GM18502 (cell line): ENCODE measurements around the gene GLI3.

Experiments
- ATAC-seq: cut with Tn5 transposase; IDR thresholded peaks from one replicate; pipeline ENCODE4 v1.9.1; 2021; ENCODE audit warnings: mild to moderate bottlenecking; ENCODE audit not compliant: unreplicated experiment, poor library complexity

The GLI3 gene

DNA sequence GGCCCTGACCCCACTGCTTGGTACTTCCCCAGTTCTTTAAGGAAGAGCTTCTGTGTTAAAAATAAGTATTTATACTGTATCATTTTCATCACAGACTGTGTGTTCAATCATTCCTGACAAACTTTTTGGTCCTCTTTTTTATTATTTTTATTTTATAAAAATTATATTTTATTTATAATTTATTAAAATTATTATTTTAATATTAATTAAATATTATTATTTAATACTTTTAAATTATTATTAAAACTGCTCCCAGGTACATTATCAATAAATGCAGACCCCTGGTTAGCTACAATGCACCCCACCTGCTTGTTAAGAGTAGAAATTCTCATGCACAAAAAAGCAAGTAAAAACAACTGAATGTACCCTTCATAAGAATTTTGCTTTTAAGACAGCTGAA lies 172.0 kb downstream of the GLI3 start:
- ATAC-seq: no peak

DNA sequence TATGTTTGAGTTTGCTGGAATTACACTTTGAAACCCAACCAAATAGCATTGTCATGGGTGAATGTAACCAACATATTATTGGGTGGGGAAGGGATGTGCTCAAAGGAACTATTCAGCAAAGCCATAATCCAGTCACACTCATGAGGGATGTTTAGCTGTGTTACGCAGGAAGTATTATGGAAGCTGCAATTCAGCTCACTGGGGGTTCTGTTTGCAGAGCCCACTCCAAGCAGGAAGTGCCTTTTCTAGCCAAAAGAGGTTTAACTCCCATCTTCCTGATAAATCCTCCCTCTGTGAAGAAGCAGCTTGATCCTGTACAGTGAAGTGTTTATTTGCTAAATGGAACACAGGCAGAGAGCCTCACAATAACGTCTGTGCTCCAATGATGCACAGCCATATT lies 172.5 kb downstream of the GLI3 start:
- ATAC-seq: no peak

DNA sequence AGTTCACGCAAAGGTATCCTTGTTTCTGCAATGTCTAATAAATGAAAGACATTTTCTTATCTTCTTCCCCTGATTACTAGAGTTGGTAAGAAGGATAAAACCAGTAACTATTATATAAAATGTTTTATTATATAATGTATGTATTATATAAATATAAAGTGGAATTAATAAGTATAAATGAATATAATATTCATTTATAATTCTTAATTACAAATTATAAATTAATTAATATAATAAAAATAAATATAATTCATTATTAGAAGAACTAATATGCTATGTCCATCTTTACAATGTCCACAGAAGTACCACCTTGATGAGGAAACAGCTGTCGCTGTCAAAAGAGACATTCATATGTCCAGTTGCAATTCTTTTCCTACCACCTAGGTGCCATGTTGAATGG lies 177.7 kb downstream of the GLI3 start:
- ATAC-seq: no peak

DNA sequence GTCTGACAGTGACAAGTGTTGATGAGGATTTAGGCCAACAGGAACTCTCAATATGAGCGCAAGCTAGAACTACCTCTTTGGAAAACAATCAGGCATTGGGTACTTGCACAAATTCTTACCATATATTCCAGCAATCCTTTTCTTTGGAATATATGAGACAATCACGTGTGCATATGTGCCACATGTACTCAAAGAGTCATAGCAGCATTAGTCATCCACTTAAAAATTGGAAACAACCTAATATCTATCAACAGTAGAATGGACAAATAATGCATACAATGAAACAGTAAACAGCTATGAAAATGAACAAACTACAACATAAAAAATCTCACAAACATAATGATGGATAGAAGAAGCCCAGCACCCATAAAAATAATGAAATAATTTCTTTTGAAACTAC lies 179.7 kb downstream of the GLI3 start:
- ATAC-seq: no peak

DNA sequence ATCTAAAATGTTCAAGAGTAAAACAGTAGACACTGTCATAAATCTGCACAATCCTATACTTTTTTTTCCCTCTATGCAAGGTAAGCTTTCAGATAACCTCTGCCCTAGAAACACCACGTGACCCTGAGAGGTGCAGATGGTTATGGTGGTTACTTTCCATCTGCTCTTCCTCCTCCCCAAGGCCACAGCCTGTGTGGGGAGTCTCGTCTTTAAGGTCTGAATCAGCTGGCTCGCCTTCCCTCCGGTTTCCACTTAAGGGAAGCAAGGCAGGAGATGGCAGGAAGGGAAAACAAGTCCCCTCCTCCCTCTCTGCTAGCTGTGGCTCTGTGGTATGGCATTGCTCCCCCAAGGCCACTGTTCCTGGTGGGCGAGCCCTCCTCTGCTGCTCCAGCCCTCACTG lies 181.8 kb downstream of the GLI3 start:
- ATAC-seq: no peak

DNA sequence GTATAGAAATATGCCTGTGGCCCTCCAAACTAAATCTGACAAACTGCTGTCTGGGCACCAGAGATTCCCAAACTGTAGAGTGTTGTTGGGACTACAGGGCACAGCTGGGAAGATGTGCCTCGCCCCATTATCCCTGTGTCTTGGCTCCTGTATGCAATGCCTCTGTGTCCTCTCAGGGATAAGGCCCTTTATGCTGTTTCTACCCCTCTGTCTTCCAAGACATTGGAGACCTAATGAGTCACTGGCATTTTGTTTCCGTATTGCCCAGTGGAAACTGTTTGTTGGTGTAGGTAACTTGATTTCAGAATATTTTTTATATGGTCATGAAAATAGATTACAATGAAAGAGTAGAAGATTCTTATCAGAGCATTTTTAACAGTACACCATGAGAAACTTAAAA lies 183.2 kb downstream of the GLI3 start:
- no peak for ATAC-seq

DNA sequence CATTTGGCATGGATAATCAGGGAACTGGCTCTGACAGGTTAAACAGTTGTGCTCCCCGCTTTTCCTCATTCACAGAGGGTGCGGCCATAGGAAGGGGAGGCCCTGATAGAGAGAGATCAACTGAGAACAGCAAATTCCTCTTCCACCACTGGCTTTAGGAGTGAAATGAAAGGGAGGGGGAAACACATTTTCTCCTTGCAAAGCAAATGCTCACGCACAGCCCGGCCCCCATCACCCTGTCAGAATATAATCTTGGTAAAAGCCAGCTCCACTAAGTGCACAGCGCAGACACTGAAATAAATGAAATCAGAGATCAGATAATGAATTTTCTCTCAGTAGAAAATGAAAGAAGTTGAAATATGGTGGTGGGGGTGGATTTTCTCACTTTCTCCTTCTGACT lies 187.2 kb downstream of the GLI3 start:
- no peak for ATAC-seq

DNA sequence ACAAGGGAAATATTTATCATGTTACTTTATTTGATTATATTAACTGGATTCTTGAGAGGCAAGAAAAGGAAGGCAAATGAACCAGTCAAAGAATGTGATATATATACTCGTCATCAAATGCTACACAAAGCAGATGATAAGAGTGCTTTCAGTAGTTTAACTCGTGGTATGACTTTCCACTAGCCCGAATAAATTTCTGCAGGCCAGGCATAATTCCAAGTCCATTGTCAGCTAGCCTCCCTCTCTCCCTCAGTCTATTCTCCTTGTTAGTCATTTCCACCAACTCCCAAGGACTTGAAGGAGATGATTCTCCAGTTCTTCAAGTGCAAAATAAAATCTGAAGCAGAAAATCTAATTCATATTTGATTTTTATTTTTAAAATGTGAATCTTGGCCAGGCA lies 190.5 kb downstream of the GLI3 start:
- no peak for ATAC-seq

DNA sequence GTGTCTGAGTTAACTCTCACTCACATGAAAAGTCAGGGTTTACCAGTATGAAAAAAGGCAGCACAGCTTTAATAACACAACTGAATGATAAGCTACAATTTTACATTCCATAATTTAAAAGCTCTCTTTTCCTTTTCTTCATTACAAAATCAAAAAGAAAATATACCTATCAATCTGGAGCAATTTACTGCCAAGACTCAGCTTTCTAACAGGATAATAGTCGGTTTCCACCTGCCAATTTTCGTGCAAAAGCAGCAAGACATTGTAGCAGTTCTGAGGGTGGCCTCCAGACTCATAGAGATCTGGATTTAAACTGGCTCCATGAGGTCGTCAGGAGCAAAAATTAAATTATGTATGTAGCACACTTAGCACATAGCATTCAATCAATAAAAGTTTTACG lies 191.0 kb downstream of the GLI3 start:
- ATAC-seq: no peak

DNA sequence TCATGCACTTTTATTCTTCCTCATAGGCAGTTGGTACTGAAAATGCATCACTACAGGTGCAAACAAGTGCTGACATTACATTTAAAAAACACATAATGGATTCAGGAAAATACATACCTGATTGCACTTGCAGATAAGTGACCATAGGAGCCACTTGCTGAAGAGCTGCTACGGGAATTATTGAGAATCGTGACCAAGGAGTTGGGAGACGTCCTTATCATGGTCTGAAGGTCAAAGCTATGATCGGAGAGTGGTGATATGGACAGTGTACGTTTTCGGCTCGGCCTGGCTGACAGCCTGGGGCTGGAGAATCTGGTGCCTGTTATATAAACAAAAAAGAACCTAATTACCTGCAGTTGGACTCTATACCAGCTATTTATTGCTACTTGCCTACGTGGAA lies 197.1 kb downstream of the GLI3 start:
- ATAC-seq: no peak

DNA sequence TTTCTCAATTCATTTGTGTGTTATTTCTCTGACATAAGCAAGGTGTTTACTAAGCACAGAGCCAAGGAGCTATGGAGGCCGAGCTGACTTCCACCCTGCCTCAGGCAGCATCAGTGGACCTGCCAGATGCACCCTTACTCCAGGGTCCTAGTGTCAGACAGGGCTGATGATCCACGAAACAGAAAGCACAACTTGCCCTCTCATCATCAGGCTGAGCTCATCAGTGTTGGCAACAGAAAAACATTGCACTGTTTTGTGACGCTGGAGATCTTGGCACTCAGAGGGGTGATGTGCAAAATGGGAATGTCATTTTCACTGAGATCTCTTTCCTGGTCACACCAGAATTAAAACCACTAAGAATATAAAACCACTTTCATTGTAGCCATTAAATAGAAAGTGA lies 201.8 kb downstream of the GLI3 start:
- ATAC-seq: no peak

DNA sequence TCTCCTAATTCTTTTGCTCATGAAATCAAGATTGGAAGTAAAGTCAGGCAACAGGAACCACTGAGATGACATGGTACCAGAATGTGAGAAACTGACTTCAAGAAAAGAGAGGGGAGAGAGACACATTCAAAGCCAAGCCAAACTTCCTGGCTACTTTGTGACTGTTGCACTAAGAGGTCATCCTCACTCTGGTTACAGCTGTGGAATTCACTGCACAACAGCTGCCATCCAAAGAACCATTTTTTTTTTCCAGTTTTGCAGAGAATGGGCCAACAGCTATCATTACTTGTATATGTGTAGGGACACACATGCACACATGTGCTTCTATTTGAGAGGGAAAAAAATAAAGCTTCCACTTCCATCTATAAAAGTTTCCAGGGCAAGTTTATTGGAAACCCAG lies 203.5 kb downstream of the GLI3 start:
- ATAC-seq: no peak

DNA sequence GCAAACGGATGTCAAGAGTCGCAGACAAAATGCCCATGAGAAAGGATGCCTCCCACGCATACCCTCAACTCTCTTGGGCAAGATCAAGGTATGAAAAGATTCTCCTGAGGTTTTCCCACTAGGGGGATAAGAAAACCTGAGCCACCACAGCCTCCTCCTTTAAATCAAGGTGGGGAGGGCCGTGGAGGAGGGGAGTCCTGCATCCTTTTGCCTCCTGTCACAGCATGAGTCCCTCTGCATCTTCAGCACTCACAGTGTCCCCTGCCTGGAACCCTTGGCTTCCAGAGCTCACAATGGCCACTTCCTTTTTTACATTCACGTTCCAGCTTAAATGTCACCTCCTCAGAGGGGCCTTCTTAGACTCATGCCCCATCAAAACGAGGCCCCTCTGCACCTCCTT lies 207.6 kb downstream of the GLI3 start:
- no peak for ATAC-seq

DNA sequence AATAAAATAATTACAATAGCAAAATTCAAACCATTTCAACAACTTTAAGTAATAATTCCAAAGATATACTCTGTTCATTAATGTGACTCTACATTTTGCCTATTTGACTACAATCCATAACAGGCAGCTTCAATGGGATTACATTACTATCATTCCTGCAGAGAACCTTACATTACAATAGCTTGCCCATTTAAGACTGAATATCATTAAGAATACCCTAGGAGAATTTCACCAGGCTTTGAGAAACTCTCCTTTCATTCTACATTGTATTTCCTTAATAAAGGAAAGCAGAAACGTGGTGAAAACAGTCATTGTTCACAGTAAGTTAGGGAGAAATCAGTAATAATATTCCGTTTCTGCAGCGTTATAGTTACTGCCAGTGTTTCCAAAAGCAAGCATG lies 209.5 kb downstream of the GLI3 start:
- ATAC-seq: no peak

DNA sequence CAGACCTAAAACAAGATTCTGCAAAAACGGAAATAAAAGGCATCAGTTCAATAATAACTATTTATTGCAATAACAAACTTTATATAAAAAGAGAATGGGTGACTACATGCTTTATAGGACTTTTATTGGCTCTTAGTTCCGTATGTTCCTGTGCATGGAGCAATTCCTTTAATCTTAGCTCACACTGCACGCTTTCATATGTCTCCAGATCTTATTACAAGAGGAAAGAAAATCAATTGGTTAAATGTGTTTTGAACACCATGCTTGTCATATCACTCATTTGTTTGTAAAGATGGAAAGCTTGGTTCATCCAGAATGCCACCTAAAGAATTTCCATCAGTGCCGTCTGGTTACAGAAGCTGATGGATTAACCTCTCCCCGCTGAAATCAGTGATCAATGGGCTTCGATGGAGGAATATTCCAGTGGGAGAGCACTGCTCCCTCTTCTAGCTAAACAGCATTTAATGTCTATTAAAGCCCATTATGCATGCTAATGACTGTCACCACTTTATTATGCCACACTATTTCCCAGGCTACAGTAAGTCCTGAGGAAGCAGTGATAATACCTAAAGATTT lies 210.3 kb downstream of the GLI3 start:
- no peak for ATAC-seq

DNA sequence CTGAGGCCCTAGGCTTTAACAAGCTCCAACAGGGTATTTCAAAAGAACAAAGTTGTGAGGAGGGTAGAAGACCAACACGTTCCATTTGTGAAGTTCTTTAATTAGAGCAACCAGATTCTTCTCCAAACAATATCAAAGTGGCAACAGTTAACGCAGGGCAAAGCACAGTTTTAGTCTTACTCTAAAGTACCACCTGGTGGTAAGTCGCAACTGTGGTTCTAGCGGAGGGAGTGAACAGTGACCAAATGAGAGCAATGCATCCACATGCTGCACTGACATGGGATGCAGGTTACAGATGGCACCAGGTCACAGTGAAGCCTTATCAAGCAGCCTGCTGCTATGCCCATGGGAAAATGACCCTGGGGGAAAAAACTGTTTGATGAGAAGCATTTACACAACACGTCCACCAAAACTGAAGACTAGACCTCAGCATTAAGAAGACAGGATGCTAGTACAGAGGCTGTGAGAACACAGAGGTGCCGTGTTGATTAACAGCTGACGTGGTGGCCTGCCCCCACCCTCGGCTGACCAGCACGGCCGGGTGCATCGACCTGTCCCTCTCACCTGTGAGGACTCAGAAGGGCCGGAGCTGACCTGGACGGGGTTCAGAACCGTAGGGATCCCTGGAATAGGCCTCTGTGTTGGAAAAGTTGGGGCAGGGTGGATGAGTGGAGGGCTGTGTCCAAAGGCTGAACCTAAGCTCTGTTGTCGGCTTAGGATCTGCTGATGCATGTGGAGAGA lies 211.2 kb downstream of the GLI3 start:
- no peak for ATAC-seq

DNA sequence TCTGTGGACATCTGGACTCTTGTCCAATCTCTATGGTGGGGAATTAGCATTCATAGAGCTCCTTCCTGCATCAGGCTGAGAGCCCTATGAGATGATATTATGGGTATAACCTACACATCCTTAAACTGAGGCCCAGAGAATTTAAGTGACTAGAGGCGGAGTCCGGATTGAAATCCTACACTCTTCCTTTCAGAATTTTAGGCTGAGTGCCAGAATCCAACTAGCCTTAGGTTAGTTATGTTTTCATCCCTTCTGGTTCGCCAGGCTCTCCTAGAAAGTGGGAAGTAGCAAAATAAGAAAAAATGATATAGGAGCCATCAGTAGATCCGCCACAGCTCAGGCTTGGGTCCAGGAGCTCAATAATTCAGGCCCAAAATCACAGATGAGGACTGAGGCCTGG lies 212.5 kb downstream of the GLI3 start:
- ATAC-seq: no peak

DNA sequence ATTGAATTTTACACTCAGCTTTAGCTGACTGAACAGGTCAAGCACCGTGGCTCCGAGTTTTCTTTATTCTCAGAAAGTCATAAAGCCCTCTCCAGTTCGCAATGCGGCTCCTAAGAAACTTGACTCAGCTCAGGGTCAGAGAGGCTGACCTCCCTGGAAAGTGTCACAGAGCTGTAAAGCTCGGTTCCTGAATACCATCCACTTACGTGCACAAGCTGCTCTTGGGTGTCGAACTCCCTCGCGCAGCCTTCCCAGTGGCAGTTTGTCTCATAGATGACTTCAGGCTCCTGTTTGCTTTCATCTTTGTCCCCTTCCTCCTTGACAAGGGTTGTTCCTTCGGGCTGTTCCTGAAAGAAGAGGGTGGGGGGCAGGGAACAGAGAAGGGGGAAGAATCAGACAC lies 213.7 kb downstream of the GLI3 start:
- no peak for ATAC-seq

DNA sequence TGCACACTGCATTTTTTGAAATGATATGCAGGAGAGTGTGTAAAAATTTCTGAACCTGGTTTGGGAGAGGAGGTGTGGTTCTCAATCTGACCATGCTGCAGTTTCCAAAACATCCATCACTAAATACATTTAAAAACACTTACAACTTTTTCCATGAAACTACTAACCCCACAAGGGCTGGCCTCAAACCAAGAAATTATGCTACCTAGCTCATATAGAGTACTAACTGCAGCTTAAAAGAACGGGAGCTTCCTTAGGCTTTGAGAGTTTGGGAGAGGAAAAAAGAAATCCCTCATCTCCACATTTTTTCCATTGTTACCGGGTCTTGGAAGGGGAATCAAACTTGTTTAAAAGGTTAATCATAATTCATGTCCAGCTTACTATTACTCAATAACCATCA lies 214.2 kb downstream of the GLI3 start:
- no peak for ATAC-seq

DNA sequence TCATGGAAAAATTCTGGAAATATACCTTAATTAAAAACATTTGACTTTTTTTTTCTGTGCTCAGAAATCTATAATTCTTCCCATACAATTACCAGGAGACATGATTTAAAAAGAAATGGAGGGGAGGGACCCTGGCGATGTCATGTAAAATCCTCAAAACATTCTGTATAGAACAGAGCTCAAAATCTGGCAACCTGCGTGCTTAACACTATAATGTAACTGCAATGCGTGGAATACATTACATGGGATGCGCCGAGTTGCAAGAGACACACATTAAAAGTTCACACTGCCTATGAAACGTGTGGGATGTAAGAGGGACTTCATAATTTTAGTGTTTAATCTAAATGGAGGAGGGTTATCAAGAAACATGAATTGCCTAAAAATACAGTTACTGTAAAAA lies 215.0 kb downstream of the GLI3 start:
- no peak for ATAC-seq

DNA sequence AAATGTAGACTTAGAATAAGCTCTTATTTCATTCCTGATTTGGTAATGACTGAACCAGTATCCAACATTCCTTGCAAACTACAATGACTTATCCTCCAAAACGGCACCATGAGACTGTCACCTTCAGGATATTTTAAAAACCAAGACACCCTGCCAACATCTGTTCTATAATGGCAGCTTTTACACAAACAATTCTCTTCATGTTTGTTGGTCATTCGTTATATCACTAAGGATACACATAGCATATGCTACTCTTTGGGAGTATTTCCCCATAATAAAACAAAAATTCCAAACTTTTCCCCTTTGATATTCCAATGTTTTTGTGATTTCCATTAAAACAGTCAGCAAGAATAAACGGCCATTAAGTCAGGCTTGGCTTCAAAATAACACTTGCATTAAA lies 215.4 kb downstream of the GLI3 start:
- ATAC-seq: no peak

DNA sequence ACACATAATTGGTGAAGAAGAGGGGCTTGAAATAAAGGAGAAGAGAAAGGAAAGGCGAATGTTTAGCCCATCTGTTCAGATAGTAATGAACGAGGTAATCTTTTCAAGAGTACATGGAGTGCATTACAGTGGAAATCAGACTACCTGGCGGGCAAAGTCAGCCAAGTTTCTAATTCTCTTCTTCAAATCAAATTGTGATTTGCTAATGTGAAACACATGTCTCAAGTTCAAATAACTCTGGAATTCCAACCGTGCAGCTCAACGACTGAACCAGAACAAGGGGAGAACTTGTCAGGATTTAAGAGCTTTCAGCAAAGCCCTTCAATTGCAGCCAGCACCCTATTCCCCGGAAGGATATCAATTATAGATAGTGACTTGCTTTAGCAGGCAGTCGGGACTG lies 216.9 kb downstream of the GLI3 start:
- ATAC-seq: no peak
